DMS 273 (cell line): ENCODE results near the gene KCTD10.
"Not testable (repeated sequence)": the region's sequence is repeated elsewhere in the genome, so short reads cannot be mapped to it uniquely, and the experiment has no call there.

Experiments used
- DNase-seq: peaks from one replicate; lab custom pipeline; 2025; ENCODE audit not compliant: unreplicated experiment; lab: John Stamatoyannopoulos, UW

KCTD10 gene

GRCh38 chr12:109450980-109451379, 26.1 kb downstream of the KCTD10 start:
- no peak for DNase-seq

DNA sequence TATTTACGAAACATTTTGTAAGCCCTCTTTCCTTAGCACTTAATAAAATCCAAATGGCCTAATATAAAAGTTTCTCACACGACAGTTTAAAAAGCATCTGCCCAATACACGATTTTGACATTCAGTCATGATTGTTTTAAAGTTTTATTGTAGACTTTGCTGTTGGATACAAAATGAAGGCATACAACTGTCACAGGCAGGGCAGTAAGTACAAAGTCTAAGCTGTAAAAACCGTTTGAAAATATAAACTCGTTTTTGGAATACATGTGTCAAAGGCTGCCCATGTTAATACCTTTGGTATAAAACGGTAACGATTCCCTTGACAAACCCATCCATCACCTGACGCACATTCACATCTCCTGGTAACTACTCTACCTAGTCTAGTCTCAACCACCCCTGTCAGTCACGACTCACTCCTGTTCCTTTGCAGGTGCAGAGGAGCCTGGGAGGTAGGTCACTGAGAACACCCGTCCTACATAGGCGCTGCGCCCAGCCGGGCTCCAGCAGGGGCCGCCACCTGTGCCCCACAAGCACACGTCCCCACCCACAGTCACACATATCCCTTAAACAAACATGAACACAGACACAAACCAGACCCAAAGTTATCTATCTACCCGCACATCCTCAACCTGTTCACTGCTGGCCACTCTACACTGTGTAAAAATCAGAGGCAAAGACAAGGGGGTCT, 27.1 kb downstream of the KCTD10 start:
- DNase-seq, result no peak

- no peak for DNase-seq
These were observed 28.3 kb downstream of the KCTD10 start for GRCh38 chr12:109448707-109449390.

DNA sequence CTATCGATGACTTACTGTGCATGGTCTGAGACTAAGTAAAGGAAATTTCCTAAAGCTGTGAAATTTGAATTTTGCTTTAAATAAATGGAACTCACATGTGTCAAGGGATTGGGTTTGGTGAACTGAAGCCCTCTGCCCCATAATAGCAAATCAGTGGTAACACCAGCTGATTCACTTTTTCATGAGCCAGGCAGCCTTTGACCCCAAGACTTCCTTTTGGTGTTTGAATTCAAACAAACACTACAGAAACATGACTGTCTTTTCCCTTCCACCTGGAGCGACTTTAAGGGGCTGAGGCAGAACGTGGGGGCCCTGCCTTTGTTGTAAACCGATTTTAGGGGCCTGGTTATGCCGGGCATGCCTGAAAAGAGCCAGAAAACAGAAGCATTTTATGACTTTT, 28.8 kb downstream of the KCTD10 start:
- no peak for DNase-seq

DNA sequence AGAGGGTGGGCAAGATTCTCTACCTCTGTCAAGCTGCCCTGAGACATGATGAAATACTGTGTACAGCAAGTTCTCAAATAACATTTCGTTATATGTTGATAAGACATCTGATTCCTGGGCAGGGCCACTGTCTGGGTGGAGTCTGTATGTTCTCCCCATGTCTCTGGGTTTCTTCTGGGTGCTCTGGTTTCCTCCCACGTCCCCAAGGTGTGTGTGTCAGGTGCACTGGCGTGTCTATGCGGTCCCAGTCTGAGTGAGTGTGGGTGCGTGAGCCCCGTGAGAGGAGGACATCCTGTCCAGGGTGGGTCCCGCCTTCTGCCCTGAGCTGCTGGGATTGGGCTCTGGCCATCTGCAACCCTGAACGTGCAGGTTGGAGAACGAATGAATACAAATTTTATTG, 29.6 kb downstream of the KCTD10 start:
- DNase-seq, result no peak

GRCh38 chr12:109446869-109447268, 30.2 kb downstream of the KCTD10 start:
- no peak for DNase-seq

DNA sequence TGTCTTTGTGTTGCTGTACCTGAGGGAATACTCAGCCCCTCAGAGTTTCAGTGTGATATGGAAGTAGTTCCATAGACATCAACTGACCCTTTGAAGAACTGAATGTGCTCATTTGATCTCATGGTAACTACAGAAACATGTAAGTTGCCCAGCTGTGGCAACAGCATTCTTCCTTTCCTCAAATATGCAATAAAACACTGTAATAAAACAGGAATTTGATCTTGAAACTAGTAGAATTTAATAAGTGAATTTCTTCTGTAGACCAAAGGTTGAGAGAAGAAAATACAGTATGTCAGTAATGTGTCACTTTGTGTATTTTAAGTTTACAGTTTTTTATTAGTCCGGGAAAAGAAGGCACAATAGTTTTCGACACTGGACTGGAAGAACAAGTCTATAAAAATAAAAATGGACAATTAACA, 31.9 kb downstream of the KCTD10 start:
- DNase-seq, result no peak

DNA sequence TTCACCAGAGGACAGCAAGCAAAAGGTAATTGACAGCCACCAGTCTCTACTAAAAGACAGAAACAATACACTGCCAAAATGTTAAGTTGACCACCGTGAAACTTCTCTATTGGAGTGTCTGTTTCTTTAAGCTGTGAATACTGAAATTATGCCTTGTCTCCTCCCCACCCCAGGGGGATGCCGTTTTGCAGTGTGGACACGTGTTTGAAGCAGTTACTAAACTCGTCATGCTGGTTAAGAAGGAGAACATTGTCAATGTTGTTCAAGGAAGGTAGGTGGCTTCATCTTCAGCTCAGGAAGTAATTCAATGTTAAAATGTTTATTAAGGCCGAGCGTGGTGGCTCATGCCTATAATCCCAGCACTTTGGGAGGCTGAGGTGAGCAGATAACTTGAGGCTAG, 32.8 kb downstream of the KCTD10 start:
- DNase-seq, result no peak

DNA sequence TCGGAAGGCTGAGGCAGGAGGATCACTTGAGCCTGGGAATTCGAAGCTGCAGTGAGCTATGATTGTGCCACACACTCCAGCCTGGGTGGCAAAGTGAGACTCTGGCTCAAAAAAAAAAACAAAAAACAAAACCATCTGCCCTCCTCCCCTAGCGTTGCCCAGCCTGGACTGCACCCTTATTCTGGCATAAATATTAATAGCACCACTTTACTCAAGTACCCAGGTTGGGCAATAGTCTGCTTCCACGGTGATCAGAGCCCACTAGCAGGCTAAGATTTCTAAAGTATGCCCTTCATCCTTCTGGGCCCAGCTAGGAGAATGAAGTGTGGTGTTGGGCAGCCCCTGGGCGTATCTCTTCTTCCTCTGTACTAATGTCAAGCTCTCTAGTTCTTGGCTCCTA, 33.3 kb downstream of the KCTD10 start:
- DNase-seq, result peak; percentile 45

GRCh38 chr12:109440851-109441490, 36.1 kb downstream of the KCTD10 start:
- DNase-seq, result peak; percentile 48

DNA sequence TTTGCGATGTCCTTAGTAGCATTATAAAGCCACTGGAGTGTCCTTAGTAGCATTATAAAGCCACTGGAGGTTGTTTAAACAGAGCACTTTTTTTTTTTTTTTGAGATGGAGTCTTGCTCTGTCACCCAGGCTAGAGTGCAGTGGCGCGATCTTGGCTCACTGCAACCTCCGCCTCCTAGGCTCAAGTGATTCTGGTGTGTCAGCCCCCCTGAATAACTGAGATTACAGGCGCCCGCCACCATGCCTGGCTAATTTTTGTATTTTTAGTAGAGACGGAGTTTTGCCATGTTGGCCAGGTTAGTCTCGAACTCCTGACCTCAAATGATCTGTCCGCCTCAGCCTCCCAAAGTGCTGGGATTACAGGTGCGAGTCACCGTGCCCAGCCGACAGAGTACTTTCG, 37.1 kb downstream of the KCTD10 start:
- not testable (repeated sequence) for DNase-seq

- DNase-seq, result no peak
These were observed 37.9 kb downstream of the KCTD10 start for GRCh38 chr12:109439181-109439580.

GRCh38 chr12:109436188-109436560, 40.9 kb downstream of the KCTD10 start:
- no peak for DNase-seq

- DNase-seq, result no peak
These were observed 41.5 kb downstream of the KCTD10 start for GRCh38 chr12:109435428-109436187.

- DNase-seq, result no peak
These were observed 42.5 kb downstream of the KCTD10 start for GRCh38 chr12:109434582-109434981.

GRCh38 chr12:109433618-109434017, 43.5 kb downstream of the KCTD10 start:
- DNase-seq, result peak; percentile 42

GRCh38 chr12:109432842-109433304, 44.2 kb downstream of the KCTD10 start:
- peak; percentile 83 for DNase-seq

- no peak for DNase-seq
These were observed 44.7 kb downstream of the KCTD10 start for GRCh38 chr12:109432431-109432830.

DNA sequence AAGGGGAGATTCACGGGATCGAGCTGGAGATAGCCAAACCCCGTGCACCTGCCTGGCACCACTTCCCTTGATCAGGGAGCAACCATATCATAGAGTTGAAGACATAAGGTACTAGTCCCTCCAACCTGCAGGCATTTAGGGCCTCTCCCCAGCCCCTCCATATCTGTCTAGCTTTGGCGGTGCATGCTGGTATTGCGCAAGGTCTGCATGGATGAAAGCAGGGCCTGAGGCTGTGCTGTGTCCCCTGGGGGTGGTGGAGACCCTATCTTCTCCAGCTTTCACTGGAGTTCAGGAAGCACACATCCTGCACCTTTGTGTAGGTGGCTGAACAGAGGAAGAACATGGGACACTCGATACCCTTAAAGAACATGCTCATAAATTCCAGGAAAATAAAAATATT, 46.9 kb downstream of the KCTD10 start:
- no peak for DNase-seq

- DNase-seq, result not testable (repeated sequence)
These were observed 48.3 kb downstream of the KCTD10 start for GRCh38 chr12:109428804-109429203.

GRCh38 chr12:109428037-109428629, 49.0 kb downstream of the KCTD10 start:
- DNase-seq, result peak; percentile 85
